GM04503 (cell line): Measurements from ENCODE around the gene FAM216B.
"Not testable (repeated sequence)": the region's sequence is repeated elsewhere in the genome, so short reads cannot be mapped to it uniquely, and the experiment has no call there.

ENCODE experiments used
- DNase-seq: peaks from one replicate; pipeline ENCODE4 v3.0.0-alpha.2; 2012; ENCODE audit warnings: low read depth

Gene FAM216B

DNA sequence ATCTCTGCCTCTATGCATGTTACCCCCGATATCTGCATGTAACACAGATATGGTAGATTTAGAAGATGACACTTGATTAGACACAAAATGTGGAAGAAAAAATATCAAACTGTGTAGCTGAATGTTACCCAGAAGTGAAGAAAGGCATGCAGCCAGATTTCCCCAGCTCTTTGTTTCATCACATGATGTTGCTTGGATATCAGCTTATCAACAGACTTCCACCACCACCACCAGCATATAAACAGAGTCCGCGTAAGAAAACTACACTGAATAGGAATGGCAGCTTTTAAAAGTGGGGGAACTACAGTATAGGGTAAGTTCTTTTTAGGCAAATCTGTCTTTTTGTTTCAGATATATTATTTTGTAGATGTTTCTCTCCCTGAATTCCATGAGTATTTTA is at the start of gene FAM216B:
Gene FAM216B, plus strand, starts transcription at position 233 of the 400 bp plus-strand sequence. CDS start 2,484 bp downstream, outside the sequence.
- no peak for DNase-seq

DNA sequence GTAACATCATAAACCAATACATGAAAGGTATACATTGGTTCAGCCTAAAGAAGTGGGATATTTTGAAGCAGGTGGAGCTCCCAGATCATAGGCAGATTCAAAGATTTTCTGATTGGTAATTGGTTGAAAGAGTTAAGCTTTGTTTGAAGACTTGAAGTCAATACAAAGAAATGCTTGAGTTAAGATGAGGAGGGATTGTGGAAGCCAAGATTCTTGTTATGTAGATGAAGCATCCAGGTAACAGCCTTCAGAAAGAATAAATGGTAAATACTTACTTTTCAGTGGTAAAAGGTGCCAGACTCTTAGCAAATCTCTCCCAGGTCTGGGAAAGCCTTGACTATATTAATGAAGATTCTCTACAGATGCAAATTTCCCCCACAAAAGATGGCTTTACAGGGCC is 49.3 kb upstream of the FAM216B start:
- no peak for DNase-seq

DNA sequence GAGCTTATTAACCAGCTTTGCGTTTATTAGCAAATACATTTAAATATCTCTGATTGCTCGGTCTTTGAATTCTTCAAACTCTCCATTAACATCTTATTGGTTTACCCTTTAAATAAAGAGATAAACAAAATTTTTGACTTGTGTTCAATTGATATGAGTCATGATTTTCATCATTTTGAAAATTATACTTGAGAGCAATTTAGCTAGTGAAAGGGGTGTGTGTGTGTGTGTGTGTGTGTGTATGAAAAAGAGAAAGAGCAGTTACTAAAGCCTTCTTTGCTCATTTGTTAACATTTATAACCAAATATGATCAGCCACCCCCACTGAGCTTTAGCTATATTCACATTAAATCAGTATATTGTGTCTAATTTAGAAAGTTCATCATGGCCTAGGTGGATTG is 48.3 kb upstream of the FAM216B start:
- DNase-seq = no peak

DNA sequence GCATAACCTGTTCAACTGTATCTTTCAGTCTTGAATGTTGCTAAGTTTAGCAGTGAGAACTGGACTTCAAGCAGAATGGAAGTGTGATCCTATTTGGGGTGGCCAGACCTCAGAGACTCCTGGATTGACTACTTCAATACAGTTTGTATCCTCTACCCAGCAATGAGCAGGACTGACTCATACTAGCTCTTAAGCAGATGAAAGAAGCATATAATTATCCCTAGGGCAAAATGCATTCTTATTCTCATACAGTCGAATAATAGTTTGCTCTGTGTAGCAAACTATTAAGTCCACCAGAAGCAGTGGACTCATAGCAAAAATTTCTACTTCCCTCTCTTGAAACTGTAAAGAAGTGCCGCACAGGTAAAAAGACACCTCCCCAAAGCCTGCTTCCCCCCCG is 46.4 kb upstream of the FAM216B start:
- DNase-seq = no peak

DNA sequence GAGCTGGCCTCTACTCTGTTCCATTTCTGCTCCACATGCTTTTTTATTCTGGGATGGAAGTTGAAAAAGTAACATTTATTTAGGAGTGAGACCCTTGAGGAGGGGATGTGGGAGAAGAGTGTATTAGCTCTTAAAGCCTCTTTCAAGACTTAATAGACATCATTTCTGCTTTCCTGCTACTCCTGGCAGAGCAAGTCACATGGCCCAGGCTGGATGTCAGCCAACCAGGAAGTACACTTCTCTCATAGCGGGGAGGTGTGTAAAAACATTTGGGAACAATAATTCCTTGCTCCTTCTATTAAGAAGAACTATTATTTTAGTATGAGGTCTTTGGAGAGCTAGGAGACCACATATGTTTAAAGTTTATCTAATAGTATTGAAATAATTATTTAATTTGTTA is 40.6 kb upstream of the FAM216B start:
- DNase-seq = no peak

DNA sequence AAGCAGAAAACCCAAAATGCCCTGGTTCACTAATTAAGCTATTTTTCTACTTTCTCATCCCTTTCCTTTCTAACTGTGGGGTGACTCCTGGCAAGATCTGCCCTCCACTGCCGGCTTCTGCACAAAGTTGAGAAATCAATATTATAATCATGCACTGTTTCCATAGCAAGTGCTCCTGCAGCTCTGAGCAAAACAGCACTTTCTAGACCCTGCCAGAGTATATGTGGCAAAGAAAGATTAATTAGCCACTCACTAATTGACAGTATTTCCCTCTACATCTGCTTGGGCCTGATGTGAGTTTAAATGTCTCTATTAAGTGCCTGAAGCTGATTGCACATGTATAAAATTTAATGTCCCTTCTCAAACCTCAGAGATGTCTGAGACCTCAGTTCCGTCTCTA is 39.5 kb upstream of the FAM216B start:
- DNase-seq = no peak

DNA sequence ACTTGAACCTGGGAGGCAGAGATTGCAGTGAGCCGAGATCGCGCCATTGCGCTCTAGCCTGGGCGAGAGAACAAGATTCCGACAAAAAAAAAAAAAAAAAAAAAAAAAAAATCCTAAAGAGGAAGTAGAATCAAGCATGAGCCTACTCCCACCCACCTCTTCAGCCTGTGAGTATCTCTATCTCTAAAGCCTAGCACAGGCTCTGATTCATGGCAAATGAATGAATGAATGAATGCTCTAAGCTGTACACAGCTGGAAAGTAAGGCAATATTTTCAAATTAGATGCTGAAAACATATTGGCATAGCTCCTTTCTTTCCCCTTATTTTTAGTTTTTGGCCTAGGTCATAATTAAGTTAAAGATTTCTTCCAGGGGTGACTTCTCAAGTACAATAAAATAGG is 35.7 kb upstream of the FAM216B start:
- no peak for DNase-seq

DNA sequence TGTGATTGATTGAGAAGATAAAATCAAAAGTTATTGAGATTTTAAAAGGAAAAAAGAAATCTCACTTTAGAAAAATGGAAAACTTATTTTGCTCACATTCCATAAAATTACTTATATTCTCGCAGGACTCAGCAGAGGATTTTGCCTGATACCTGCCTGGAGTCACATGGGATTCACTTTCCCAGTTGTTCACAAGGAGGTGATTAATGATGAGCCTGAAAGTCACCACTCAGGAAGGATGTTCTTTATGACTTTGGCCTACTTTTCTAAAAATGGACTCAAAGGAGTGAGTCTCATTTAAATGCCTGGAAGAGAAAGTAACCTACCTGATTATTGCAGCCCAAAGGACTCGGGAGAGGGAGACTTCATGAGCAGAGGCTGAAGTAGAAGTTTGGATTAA is 34.5 kb upstream of the FAM216B start:
- DNase-seq = no peak

DNA sequence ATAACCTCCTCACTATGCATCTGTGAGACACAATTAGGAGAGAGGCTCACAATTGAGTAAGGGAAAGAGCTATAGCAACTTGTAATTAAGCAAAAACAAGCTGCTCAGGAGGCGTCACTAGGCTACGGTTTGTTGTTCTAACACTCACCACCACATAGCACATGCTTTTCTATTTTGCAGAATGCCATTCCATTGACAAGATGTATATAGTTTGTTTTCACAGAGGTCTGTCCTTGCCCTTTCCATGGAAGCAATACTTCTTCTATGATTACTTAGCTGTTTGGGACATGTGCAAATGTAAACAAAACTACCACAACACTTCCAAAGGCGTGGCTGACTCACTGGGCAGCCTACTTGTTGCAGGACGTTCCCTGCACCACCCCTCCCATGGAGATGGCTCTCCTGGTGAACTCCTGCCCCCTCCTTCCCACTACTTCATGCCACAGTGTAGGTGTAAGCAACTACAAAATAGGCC is 33.9 kb upstream of the FAM216B start:
- DNase-seq = peak; percentile 99

DNA sequence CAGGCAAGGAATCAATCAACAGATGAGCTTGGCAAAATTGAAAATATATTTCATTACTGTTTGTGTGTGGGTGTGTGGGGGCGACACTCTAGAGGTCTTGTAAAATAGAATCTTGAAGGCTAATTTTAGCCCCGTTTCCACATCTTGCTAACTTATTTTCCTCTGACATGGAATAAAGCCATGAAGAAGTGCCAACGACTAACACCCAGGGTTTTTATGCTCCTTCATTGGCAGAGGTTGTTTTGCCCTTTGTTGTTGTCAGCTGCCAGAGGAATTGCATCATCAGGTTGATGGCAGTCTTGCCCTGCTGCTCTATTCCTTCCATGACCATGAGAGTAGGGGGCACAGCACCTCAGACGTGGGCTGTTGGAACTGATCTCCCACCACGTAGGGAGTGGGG is 30.6 kb upstream of the FAM216B start:
- DNase-seq = no peak

DNA sequence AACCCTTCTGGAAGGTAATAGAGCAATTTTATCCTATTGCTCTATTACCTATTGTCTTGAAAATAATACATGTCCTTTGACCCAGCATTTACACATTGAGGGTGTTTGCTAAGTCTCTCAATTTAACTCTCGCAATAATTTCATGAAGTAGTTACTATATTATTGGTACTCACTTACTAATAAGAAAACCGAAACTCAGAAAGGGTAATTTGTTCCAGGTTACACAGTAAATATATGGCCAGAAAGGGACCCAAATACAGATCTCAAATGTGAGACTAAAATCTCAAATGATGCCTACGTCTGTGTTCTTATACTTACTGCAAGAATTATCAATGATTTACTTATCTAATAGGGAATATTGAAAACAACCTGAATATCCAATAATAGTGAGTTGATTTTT is 29.7 kb upstream of the FAM216B start:
- DNase-seq = no peak

DNA sequence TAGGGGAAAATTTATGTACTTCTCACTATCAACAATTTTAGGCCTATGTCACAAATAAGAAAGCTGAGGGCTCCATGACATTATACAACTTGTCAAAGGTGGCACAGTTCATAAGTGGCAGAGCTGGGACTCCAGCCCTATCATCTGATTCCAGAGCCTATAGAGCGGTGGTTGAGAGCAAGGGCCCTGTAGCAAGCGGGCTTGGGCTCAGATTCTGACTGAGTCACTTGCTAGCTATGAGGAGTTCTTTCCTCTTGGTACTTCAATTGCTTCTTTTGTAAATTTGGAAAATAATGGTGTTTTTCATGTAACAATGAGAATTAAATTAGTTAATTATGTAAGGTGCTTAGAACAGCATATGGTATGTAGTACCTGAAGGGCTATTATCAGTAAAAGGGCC is 28.7 kb upstream of the FAM216B start:
- no peak for DNase-seq

DNA sequence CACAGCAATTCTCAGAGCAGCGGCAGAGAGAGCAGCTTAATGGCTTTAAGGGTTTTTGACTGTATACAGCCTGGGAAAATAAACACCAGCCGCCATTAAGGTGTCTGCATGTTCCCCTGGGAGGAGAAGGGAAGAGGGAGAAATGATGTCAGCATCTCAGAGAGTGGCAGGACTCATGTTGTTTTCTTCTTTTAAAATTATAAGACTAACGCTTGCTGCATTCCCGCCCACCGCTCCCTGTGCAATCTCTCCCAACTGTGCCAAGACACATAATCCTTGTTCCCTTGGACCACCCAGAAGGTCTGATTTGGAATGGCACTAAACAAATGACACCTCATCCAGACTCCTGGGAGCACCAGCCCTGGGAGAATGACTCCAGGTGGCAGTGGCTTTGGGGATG is 27.7 kb upstream of the FAM216B start:
- DNase-seq = no peak

DNA sequence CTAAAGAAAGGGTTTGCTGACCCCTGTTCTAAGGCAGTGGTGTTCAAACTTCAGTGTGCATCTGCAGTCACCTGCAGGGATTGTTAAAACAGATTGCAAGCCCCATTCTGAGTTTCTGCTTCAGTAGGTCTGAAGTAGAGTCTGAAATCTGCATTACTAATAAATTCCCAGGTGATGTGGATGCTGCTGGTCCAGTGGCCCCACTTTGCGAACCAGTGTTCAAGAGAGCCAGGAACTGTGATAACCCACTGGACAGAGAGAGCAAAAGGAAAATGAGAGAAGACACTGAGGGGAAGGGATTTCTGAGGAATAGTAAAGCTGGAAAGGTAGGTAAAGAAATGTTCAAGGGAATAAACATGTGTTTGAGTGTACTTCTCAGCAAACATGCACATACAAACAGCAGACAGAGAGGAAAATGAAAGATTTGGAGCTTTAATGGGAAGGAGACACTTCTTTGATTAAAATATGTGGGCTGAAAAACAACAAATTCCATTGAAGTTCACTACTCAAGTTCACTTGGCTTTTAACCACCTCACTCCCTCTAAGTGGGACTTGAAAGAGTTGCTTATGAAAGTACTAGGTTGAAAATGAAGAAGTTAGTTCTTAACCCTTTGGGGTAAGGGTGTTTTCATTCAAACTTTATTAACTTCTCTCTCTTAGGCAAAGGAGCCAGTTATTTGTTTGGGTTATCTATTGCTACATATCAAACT is 26.4 kb upstream of the FAM216B start:
- no peak for DNase-seq

DNA sequence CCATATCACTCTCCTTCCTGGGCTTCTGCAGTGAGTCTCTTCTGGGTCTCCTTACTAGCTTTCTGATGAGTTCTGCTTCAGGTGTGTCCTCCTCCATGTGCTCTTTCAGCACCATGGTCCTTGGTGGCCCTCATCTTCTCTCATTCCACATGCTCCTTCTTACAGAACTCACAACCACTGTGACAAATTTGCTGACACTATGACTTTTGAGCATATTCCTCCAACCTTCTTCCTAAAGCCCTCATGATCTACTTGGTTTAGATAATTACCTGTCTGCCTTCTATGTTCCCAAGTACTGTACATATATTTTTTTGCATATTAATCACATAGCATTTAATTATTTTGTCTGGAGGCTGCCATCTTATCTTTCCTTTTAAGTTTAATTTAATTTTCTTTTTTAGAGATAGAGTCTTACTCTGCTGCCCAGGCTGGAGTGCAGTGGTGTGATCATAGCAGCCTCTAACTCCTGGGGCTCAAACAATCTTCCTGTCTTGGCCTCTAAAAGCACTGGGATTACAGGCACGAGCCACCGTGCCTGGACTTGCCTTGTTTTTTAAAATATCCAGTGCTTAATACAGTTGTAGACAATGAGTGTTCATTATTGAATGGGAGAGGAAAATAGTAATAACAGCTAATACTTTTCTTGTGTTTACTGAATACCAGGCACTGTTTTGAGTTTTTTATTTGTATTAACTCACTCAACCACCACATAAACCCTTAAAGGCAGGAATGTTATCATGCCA is 23.5 kb upstream of the FAM216B start:
- DNase-seq = no peak

DNA sequence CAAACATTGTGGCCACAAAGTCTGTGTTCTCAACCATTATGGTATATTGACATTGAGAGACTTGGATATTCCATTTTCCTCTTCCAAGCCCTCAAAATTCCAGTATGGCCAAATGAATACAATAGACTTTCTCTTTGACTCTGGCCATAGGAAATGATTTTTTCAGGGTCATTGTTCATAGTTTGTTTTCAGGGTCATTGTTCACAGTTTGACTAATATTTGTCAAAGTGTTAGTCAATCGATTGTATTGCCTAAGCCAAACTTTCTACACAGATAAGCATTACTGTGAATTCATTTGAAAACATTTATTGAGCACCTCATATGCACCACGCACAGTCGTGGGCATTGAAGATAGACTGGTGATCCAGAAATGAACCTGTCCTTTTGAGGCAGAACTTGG is 22.9 kb upstream of the FAM216B start:
- DNase-seq = no peak

DNA sequence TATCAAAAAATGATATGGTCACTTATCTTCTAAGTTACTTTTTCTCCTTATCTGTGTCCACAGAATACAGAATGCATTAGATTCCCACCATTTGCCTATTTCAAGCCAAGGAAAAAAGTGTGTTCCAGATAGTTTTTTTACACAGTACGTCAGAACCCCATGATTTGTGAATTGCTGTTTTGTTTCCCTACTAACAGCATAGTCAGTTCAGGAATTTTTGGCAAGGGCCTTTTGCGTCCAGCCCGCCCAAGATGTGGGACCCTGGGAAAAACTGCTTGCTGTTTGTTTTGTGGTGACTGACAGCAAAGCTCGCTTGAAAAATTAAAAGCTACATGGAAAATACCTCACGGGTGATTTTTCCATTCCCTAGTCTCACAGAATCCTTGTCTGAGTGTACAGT is 20.4 kb upstream of the FAM216B start:
- DNase-seq = no peak

DNA sequence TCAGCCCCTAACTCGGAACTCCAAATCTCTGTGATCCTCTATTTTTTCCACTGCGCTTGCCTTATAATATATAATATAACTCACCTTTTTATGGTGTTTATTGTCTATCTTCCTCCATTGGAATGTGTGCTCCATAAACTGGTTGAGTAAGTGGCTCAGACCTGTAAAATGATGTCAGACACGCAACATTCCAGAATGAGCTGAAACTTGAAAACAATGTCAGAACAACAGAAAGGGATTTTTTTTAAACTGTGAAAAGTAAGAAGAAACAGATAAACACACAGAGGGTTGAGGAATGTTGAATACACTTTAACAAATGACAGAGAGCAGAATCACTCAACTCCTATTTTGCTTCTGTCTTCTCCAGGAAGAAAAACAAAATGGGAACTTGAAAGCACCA is 19.1 kb upstream of the FAM216B start:
- DNase-seq = no peak

DNA sequence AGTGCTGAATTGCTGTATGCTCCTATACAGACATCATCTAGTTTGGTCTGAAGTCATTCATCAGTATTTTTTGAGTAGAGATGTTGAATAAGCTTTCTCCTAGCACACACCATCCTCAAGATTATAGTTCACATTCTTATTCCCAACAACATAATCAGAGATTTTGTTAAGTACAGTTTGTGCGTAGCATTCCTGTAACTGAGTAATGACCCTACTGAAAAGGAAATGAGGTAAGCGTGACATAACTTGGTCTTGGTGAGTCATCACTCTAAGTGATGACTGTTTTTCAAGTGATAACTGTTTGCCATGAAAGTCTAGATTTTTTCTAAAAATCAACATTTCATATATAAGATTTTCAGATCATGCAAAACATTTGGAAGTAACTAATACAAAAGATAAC is 18.5 kb upstream of the FAM216B start:
- peak; percentile 30 for DNase-seq

DNA sequence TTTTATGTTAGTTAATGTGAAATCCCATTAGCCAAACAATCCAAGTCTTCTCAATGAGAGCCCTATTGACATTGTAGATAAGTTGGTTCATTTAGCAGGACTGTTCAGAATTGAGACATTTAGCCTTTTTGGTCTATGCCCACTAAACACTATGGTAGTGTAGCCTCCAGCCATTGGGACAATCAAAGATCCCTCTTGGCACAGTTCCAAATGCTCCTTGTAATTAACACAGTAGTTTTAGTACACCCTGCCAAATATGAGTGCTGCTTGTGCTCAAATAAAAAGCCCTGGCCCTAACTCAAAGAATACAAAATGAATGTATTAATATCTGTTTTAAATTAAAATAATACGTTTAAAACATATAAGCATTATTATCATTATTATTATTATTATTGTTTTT is 15.4 kb upstream of the FAM216B start:
- no peak for DNase-seq

DNA sequence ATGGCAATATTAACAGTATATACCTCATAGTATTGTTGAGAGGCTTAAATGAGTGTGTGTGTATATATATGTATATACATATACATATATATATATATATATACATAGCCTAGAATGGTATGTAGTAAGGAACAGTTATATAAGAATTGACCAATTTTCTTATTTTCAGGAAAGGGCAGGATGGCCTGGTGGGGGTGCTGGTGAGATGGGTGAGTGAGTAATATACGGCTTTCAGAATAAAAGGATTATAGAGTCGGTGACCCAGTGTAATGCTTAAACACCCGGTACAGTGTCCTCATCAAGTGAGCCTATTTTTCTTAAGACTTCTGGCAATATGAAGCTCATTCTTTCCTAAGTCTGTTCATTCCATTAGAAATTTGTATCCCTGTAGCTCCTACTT is 11.7 kb upstream of the FAM216B start:
- DNase-seq = no peak

DNA sequence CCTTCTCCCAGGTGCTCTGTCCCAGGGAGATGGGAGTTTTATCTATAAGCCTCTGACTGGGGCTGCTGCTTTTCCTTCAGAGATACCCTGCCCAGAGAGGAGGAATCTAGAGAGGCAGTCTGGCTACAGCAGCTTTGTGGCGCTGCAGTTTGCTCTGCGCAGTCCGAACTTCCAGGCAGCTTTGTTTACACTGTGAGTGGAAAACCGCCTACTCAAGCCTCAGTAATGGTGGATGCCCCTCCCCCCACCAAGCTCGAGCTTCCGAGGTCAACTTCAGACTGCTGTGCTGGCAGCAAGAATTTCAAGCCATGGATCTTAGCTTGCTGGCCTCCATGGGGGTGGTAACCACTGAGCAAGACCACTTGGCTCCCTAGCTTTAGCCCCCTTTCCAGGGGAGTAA is 4.8 kb upstream of the FAM216B start:
- DNase-seq = not testable (repeated sequence)

DNA sequence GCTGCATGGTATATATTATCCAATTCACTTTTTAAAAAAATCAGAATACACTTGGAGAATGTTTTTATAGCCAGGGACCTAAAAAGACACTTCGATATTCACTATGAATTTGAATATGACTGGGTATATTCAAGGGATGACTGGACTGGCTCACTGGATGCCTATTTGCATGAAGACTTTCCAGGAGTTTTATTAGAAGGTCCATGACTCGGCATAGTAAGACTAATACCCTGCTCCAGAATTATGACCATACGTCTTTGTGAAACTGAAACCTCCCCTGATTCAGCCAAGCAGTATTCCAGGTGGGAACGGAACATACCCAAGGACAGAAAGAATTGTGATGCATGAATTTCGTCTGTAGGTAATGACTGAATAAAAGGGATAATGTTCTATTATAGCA is 3.9 kb upstream of the FAM216B start:
- no peak for DNase-seq

DNA sequence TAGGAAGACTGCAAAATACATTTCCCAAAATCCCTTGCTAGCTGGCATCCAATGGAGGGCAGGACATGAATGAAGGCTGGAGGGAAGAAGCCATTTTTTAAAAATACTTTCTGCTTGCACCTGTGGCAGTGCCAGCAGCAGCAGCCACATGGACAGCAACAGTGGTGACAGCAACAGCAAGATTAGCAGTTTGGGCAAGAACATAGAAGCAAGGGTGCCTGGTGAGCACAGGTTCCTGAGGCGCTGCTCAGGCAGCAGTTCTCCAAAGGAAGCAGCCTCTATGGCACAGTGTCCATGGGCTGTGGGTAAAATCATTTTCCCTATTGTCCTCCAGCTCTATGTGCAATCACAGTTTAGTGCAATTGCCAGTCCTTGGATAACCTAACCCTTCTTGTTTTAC is 1.3 kb upstream of the FAM216B start:
- no peak for DNase-seq
